Measurements from ENCODE around the gene MAPKAP1.

- TF ChIP-seq, protein P1, sequence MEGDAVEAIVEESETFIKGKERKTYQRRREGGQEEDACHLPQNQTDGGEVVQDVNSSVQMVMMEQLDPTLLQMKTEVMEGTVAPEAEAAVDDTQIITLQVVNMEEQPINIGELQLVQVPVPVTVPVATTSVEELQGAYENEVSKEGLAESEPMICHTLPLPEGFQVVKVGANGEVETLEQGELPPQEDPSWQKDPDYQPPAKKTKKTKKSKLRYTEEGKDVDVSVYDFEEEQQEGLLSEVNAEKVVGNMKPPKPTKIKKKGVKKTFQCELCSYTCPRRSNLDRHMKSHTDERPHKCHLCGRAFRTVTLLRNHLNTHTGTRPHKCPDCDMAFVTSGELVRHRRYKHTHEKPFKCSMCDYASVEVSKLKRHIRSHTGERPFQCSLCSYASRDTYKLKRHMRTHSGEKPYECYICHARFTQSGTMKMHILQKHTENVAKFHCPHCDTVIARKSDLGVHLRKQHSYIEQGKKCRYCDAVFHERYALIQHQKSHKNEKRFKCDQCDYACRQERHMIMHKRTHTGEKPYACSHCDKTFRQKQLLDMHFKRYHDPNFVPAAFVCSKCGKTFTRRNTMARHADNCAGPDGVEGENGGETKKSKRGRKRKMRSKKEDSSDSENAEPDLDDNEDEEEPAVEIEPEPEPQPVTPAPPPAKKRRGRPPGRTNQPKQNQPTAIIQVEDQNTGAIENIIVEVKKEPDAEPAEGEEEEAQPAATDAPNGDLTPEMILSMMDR (IDR thresholded peaks at IDR 0.05), result no peak
- no peak for TF ChIP-seq POLR2A (IDR thresholded peaks at IDR 0.05)
These were observed 195.0 kb downstream of the MAPKAP1 start for GRCh38 chr9:125511789-125512660.
